Measurements from ENCODE around the gene ARHGAP32. TPM values are rescaled to one million over a fixed set of nuclear protein-coding genes. Genes with fewer than 3 reads are reported as not detected.

The ARHGAP32 gene
- total and polyA plus RNA-seq, 2 experiments from 2014 or later: 9.9 to 17.3 TPM

- 76% methylated on average over 2 of the region's 2 CpGs for WGBS (ENCODE audit: low lambda C conversion rate, missing lambda C conversion rate)
- H3K4me1 ChIP-seq (ENCODE audit: insufficient read depth): no peaks in the 10 kb centered on the region
- no peak overlapping the region for H3K27ac ChIP-seq
- H3K36me3 ChIP-seq (replicated peaks; ENCODE audit: insufficient read depth, low read depth): no peaks in the 10 kb centered on the region
- H3K9me2 ChIP-seq (replicated peaks; ENCODE audit: insufficient read depth): no peaks in the 10 kb centered on the region
- H3K9me3 ChIP-seq (ENCODE audit: low read depth): no peaks in the 10 kb centered on the region
- no peak overlapping the region for H3K4me3 ChIP-seq
- TF ChIP-seq EZH2 (IDR thresholded peaks at IDR 0.05; ENCODE audit: borderline replicate concordance) (no peak), CTCF (IDR thresholded peaks at IDR 0.05; ENCODE audit: poor library complexity) (no peak), EZH2phosphoT487 (IDR thresholded peaks at IDR 0.05; ENCODE audit: low read depth, severe bottlenecking, unreplicated experiment) (no peak)
- no peak for DNase-seq (ENCODE audit: low spot score)
- no peaks in the 10 kb centered on the region for H4K20me1 ChIP-seq (ENCODE audit: insufficient read depth, poor library complexity, severe bottlenecking)
- no peak overlapping the region for H3K4me2 ChIP-seq
- H2AFZ ChIP-seq: no peak overlapping the region
- H3K27me3 ChIP-seq: no peaks in the 10 kb centered on the region
- H3K79me2 ChIP-seq: no peaks in the 10 kb centered on the region
Observed at GRCh38 chr11:128946648-128947047, 245.5 kb downstream of the ARHGAP32 start.

- H3K4me2 ChIP-seq: no peak overlapping the region
- WGBS (ENCODE audit: low lambda C conversion rate, missing lambda C conversion rate): 78% methylated on average over 16 of the region's 16 CpGs
- DNase-seq (ENCODE audit: low spot score): no peak
- H3K36me3 ChIP-seq (replicated peaks; ENCODE audit: insufficient read depth, low read depth): no peaks in the 10 kb centered on the region
- no peak for TF ChIP-seq CTCF (IDR thresholded peaks at IDR 0.05; ENCODE audit: poor library complexity)
- TF ChIP-seq EZH2phosphoT487 (IDR thresholded peaks at IDR 0.05; ENCODE audit: low read depth, severe bottlenecking, unreplicated experiment): no peak
- TF ChIP-seq EZH2 (IDR thresholded peaks at IDR 0.05; ENCODE audit: borderline replicate concordance): no peak
- H2AFZ ChIP-seq: no peak overlapping the region
- no peaks in the 10 kb centered on the region for H4K20me1 ChIP-seq (ENCODE audit: insufficient read depth, poor library complexity, severe bottlenecking)
- no peaks in the 10 kb centered on the region for H3K4me1 ChIP-seq (ENCODE audit: insufficient read depth)
- H3K79me2 ChIP-seq: no peaks in the 10 kb centered on the region
- H3K9me3 ChIP-seq (ENCODE audit: low read depth): no peaks in the 10 kb centered on the region
- H3K27ac ChIP-seq: no peak overlapping the region
- H3K4me3 ChIP-seq: no peak overlapping the region
- no peaks in the 10 kb centered on the region for H3K27me3 ChIP-seq
- H3K9me2 ChIP-seq (replicated peaks; ENCODE audit: insufficient read depth): no peaks in the 10 kb centered on the region
Observed at GRCh38 chr11:128943428-128943976, 248.6 kb downstream of the ARHGAP32 start.

- 86% methylated on average over 21 of the region's 21 CpGs for WGBS (ENCODE audit: low lambda C conversion rate, missing lambda C conversion rate)
- no peak within 1 kb of the TSS for H3K27ac ChIP-seq
- no peaks in the 10 kb centered on the region for H3K9me2 ChIP-seq (replicated peaks; ENCODE audit: insufficient read depth)
- no peaks in the 10 kb centered on the region for H3K9me3 ChIP-seq (ENCODE audit: low read depth)
- H3K36me3 ChIP-seq (replicated peaks; ENCODE audit: insufficient read depth, low read depth): no peaks in the 10 kb centered on the region
- no peak within 1 kb of the TSS for H3K4me3 ChIP-seq
- DNase-seq (ENCODE audit: low spot score): no peak
- H3K4me1 ChIP-seq (ENCODE audit: insufficient read depth): no peaks in the 10 kb centered on the region
- no peaks in the 10 kb centered on the region for H3K79me2 ChIP-seq
- H3K4me2 ChIP-seq: no peak within 1 kb of the TSS
- H2AFZ ChIP-seq: no peak within 1 kb of the TSS
- no peaks in the 10 kb centered on the region for H4K20me1 ChIP-seq (ENCODE audit: insufficient read depth, poor library complexity, severe bottlenecking)
- no peak for TF ChIP-seq EZH2 (IDR thresholded peaks at IDR 0.05; ENCODE audit: borderline replicate concordance)
- no peak for TF ChIP-seq CTCF (IDR thresholded peaks at IDR 0.05; ENCODE audit: poor library complexity)
- no peak for TF ChIP-seq EZH2phosphoT487 (IDR thresholded peaks at IDR 0.05; ENCODE audit: low read depth, severe bottlenecking, unreplicated experiment)
- H3K27me3 ChIP-seq: no peaks in the 10 kb centered on the region
Observed at GRCh38 chr11:128942817-128943427, 249.2 kb downstream of the ARHGAP32 start, which contains the start of gene TP53AIP1. TSS of gene TP53AIP1 (minus strand) at chr11:128942871. CDS start at chr11:128937818, 5,053 bp downstream.

All from hepatocyte (in vitro differentiated cells).